LNCAP (cell line): ENCODE results near the gene OSBPL2.

Experiments
- TF ChIP-seq, protein P1 (sequence below): fragments of 450-650 bp; IDR thresholded peaks from 2 replicates; pipeline ENCODE4 v1.5.1; 2017; ENCODE audit warnings: mild to moderate bottlenecking

The OSBPL2 gene

DNA sequence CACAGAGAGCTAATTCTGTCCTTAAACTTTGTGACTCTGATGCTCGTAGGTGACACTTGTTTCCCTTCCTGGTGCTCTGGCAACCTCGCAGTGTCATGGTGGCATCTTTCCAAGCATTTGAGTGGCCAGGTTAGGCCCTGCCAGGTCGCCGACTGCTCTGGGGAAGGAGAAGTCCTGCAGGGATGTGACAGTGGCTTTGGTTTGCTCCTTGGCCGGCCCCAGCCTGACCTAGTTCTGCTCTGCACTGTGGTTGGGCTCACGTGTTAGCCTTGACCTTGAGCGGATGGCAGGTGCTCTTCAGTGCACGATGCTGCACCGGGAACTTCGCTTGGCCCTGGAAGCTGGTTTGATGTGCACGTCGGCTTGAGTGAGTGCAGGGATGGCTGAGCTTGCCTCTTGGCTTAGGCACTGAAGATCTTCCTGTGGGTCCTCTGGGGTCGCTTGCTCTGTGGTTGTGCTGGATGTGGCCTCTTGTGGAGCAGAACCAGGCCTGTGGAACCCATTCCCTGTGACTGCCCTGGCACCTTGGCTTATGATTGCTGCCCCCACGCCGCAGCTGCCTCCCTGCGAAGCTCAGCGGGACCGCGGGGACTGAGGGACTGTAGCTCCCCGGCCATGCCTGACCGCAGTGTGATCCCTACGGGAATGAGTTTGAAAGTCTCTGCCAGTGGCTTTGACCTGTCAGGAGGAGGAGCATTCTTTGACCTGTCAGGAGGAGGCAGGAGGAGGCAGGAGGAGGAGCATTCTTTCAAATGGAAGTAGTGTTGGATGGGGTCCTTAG lies 8.7 kb downstream of the OSBPL2 start:
- TF ChIP-seq, protein P1, sequence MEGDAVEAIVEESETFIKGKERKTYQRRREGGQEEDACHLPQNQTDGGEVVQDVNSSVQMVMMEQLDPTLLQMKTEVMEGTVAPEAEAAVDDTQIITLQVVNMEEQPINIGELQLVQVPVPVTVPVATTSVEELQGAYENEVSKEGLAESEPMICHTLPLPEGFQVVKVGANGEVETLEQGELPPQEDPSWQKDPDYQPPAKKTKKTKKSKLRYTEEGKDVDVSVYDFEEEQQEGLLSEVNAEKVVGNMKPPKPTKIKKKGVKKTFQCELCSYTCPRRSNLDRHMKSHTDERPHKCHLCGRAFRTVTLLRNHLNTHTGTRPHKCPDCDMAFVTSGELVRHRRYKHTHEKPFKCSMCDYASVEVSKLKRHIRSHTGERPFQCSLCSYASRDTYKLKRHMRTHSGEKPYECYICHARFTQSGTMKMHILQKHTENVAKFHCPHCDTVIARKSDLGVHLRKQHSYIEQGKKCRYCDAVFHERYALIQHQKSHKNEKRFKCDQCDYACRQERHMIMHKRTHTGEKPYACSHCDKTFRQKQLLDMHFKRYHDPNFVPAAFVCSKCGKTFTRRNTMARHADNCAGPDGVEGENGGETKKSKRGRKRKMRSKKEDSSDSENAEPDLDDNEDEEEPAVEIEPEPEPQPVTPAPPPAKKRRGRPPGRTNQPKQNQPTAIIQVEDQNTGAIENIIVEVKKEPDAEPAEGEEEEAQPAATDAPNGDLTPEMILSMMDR, result no peak

DNA sequence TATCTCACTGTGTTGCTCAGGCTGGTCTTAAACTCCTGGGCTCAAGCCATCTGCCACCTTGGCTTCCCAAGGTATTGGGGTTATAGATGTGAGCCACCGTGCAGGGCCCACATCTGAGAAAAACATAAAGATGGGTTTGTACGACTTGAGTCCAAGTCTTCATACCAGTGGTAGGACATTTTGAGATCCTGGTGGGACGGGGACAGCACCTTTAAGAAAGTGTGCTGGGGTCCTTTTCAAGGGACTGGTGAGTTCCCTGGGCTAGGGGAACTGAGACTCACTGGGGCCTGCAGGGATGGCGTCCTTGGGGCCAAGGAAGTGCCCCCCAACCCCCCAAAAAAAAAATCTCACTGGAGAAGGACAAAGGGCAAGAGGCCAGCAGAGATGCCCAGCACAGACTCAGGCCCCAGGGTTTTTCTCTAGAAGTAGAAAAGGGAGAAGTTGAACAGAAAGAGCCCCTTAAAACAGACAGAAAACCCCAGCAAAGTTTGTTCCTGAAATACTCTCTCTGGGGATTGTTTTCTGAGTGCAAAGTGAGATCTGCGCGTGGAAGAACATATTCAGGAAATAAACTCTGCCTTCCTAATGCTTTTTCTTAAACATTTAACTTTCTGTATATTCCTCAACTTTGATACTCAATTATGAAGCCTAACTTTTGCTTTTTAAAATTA lies 10.7 kb downstream of the OSBPL2 start:
- TF ChIP-seq, protein P1, result no peak

DNA sequence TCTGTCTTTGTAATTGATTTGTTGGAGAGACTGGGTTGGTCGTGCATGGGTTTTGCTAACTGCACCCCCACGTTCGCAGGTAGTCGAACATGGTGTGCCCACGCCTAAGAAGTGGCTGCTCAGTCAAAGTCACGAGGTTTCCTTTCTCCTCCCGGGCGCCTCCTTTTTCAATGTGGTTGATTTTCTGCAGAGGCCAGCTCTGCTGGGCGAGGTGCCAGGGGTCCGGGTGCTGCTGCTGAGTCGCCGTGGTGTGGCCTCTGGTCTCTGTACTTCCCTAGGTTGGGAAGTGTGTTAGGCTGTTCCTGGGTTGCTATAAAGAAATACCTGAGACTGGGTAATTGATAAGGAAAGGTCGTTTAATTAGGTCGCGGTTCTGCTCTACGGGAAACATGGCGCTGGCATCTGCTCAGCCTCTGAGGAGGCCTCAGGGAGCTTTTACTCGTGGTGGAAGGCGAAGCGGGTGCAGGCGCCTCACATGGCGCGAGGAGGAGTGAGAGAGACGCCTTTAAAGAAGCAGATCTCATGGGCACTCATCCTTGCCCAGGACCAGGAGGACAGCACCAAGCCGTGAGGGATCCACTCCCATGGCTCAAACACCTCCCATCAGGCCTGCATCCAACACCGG lies 14.1 kb downstream of the OSBPL2 start:
- TF ChIP-seq, protein P1, result no peak

DNA sequence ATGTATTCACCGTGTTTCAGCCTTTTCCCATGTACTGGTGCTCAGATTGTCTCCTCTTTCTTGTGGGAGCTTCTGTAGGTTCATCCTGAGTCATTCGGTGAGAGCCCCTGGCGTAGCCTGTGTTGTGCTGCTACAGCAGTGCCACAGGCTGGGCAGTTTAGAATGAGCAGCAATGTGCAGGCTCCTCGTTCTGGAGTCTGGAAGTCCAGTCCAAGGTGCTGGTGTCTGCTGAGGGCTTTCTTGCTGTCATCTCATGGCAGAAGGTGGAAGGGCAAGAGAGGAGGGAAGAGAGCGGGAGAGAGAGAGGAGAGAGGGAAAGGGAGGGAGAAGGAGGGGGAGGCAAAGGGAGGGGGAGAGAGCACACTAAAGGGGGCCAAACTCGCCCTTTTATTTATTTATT lies 15.1 kb downstream of the OSBPL2 start:
- TF ChIP-seq, protein P1, result no peak

DNA sequence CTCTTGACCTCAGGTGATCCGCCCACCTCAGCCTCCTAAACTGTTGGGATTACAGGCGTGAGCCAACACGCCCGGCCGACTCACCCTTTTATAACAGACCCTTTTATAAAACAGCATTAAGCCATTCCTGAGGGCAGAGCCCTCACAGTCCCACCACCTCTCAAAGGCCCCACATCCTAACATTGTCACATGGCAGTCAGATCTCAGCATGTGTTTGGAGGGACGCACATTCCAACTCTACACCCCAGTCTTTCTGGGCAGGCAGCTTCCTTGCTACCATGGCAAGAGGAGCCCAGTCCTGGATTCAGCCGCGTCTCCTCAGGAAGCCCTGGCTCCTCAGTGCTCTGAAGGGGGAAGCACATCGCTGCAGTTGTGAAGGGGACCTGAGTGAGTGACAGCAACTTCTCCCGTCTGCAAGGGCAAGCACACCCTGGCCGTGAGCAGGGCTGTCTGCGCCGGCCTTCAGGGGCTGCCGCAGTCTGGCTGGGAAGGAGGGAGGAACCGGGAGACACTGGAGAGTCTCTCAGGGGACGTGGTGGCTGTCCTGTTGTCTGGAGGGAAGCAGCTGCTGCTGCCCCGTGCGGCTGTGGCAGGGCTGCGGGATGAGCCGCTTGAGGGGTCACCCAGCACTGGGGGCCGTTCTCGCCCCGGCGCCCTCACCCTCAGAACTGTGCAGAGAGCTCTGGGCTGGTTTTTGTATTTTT lies 15.9 kb downstream of the OSBPL2 start:
- TF ChIP-seq, protein P1, result no peak

DNA sequence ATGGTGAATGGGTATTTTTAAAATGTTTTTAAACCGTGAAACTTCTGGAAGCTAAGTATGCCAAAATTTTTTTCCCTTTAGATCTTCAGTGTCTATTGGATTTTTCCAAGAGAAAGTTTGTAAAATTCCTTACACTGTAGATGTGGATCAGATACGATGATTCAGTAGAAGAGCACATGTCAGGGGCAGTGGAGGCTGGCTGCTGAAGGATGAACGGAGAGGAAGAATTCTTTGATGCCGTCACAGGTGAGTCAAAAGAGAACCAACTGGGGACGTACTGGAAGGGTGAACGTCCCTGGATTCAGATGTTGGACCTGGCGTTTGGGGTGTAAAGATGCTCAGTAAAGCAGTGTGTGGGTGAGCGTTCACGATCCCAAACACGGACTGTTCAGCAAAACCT lies 17.7 kb downstream of the OSBPL2 start:
- TF ChIP-seq, protein P1, result no peak

DNA sequence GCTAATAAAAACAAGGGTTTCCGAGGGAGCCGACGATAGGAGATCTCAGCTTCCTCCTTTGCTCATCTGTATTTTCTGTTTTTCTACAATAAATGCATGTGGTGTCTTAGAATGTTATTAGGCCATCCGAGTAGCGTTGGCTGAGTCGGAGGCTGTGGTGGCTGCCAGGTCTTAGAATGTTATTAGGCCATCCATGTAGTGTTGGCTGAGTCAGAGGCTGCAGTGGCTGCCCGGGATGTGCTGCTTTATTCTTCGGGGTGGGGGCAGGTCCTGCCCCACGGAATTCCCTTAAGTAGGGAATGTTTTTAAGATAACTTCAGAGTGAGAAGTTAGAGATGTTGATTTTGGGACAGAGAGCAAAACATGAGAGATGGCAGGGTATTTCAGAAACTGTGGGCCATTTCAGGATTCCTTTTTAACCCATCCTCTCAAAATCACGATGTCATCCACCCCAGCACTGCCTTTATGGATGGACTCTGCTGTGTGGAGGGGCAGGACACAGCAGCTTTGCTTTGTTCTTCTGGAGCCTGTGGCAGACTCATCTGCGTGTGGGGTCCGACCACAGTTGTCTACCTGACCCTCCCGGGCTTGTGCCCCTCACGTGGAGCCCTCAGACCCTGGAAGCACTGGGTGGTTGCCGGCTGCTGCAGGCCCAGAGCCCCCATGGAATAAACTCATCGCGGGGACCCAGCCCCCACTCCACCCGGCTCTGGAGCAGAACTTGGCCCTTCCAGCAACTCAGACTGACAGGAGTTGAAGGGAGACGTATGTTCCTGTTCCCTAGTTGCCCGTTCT lies 20.4 kb downstream of the OSBPL2 start:
- TF ChIP-seq, protein P1, result no peak
